Measurements from ENCODE around the gene XYLT1. TPM values are rescaled to one million over a fixed set of nuclear protein-coding genes. Genes with fewer than 3 reads are reported as not detected.

The XYLT1 gene
- total and polyA plus RNA-seq, 9 of the 15 experiments (the other 6 are each of a cell fraction or from before 2014, with no cell fraction given) = 0.03 to 0.09 (median 0.08) TPM; not detected in 6

DNA sequence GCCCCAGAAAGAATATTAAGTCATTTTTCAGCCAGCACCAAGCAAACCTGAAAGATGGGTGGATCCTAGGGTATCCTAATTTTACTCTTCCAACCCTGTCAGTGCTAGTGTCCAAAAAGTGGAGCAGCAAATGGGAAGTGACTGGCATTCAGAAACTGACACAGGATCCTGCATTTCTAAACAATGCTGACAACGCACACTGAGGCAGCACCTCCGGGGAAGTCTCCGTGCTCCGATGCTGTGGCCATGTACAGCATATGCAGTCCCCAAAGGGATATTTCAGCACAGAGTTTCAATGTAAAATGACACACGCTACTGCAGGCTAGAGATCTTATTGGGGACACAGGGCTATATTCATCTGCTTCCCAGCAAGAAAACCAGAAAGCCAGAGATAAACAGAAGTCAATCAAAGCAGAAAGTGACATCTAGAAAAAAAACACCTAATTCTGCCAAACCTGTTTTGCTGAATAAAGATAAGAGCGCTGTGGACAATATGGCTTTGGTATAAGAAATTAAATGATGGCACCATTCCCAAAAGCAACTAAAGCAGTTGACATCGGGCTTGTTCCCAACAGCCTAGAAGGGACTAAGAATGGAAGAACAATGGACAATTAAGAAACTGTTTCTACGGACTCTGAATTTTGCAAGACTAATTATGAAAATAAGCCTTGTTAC, 17.3 kb downstream of the XYLT1 start:
- H3K79me2 ChIP-seq (ENCODE audit: control insufficient read depth, insufficient read depth, low read length) = no peaks in the 10 kb centered on the region
- no peak for ATAC-seq
- POLR2A ChIA-PET = no interaction called here
- TF ChIP-seq RB1 (IDR thresholded peaks at IDR 0.05; ENCODE audit: low read depth) = no peak
- no peak for TF ChIP-seq PRDM10 (IDR thresholded peaks at IDR 0.05; ENCODE audit: partially characterized antibody)
- no peak overlapping the region for H3K4me2 ChIP-seq (ENCODE audit: insufficient read depth, low read length)
- no peaks in the 10 kb centered on the region for H3K9me1 ChIP-seq (ENCODE audit: control insufficient read depth, insufficient read depth, low read length)
- no peak overlapping the region for H2AFZ ChIP-seq (ENCODE audit: low read depth, low read length)
- no peaks in the 10 kb centered on the region for H4K20me1 ChIP-seq (replicated peaks; ENCODE audit: control insufficient read depth, insufficient read depth, low read length)
- no peak overlapping the region for H3K27ac ChIP-seq (ENCODE audit: extremely low read depth, low read depth, low read length)
- in situ Hi-C loops (cut with MboI) (no loop called here), intact Hi-C loops (cut with micrococcal nuclease) (no loop called here)
- H3K4me1 ChIP-seq (replicated peaks in 1 of 2; ENCODE audit: control insufficient read depth in 2 of 2, insufficient read depth in 2 of 2, low read length in 2 of 2) = no peaks in the 10 kb centered on the region
- H3K9ac ChIP-seq (ENCODE audit: insufficient read depth in 1 of 2, low read depth in 2 of 2, low read length in 2 of 2) = no peak overlapping the region
- H3K4me3 ChIP-seq = no peak overlapping the region
- no peak for FAIRE-seq
- WGBS (ENCODE audit: insufficient coverage, low coverage, missing lambda C conversion rate) = under 1% methylated on average over 8 of the region's 8 CpGs
- no peaks in the 10 kb centered on the region for H3K9me3 ChIP-seq (replicated peaks; ENCODE audit: control insufficient read depth, insufficient read depth, low read depth, low read length)
- H3K27me3 ChIP-seq (ENCODE audit: control insufficient read depth in 2 of 2, insufficient read depth in 2 of 2, low read length in 2 of 2) = peaks cover 9 to 27% of the 10 kb centered on the region in 2 experiments; a peak in 4 of 5 replicates
- DNase-seq (ENCODE audit: extremely low read depth in 1 of 4, low spot score in 3 of 4) = no peak
- CTCF ChIA-PET (ENCODE audit: low intra/inter-chr PET ratio) = interaction anchor here (0.6 kb wide), 1 partner anchor 231 kb away, joined by 5 read pairs; no protein-coding TSS in a partner anchor
- no TSS peak for BruUV-seq (replicated peaks)
- H3K36me3 ChIP-seq (ENCODE audit: control insufficient read depth, insufficient read depth, low read length) = no peaks in the 10 kb centered on the region

Data from K562 (cell line).